Measurements from ENCODE around the gene RPL23. TPM values are rescaled to one million over a fixed set of nuclear protein-coding genes. Genes with fewer than 3 reads are reported as not detected.

Gene RPL23
- total and polyA plus RNA-seq, 9 of the 15 experiments (the other 6 are each of a cell fraction or from before 2014, with no cell fraction given), result 1,745 to 3,667 (median 3,096) TPM

DNA sequence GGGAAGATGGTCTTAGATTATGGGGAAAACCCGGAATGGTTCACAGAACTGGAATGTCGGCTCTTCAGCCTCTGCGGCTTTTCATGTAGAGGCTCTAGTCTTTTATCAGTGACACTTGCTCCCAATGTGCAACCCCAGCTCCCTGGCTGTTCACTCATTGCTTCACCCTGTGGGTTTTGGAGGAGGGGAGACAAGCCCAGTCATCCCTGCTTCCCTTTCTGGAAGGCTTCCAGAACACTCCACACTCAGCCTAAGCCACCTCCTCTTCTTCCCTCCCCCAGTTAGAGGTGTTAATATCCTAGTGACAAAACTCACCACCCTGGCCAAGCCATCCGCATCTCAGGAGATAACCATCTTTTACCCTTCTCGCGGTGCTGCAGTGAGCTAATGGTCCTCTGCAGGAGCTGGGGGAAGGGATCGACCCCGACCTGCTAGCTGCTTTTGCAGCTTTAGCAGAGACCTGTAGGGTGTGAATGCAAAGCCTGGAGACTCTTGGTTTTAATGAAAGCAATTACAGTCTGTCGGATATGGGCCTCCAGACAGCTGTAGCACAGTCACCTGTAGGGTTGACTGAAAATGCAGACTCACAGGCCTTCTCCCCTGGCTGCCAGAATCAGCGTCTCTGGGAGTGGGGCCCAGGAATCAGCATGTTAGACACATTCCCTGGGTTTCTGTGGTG is 47.6 kb upstream of the RPL23 start (continued):
- no peak for TF ChIP-seq CCNT2 (IDR thresholded peaks at IDR 0.05; ENCODE audit: borderline replicate concordance, extremely low read depth, insufficient read length, low read depth, low read length)
- TF ChIP-seq PHTF2 (CRISPR knock-in tag; IDR thresholded peaks at IDR 0.05), result no peak
- no peak for TF ChIP-seq ZC3H4 (CRISPR knock-in tag; IDR thresholded peaks at IDR 0.05; ENCODE audit: borderline replicate concordance)
- no peak for TF ChIP-seq ZC3H11A (IDR thresholded peaks at IDR 0.05; ENCODE audit: low read depth, low read length)
- no peak for TF ChIP-seq NUFIP1 (IDR thresholded peaks at IDR 0.05; ENCODE audit: partially characterized antibody)
- no peak for TF ChIP-seq MCM7 (IDR thresholded peaks at IDR 0.05)
- TF ChIP-seq ZNF75A (CRISPR knock-in tag; IDR thresholded peaks at IDR 0.05), result no peak
- 0 out of 2 replicates have a peak, but pooled peaks have one; percentile 23 for TF ChIP-seq DMBX1 (CRISPR knock-in tag; IDR thresholded peaks at IDR 0.05; ENCODE audit: borderline replicate concordance)
- TF ChIP-seq ZNF589 (CRISPR knock-in tag; IDR thresholded peaks at IDR 0.05; ENCODE audit: low read depth), result no peak
- no peak for TF ChIP-seq PHF8 (IDR thresholded peaks at IDR 0.05; ENCODE audit: borderline replicate concordance, low read length)
- TF ChIP-seq PML (IDR thresholded peaks at IDR 0.05; ENCODE audit: low read length), result no peak; the same call in 1 of the 2 replicates
- TF ChIP-seq ZNF143 (CRISPR knock-in tag; IDR thresholded peaks at IDR 0.05), result no peak
- TF ChIP-seq KLF1 (tag; IDR thresholded peaks at IDR 0.05), result no peak
- TF ChIP-seq U2AF1 (optimal IDR thresholded peaks at IDR 0.05; ENCODE audit: low read depth, low read length), result no peak
- peak; percentile 89 for TF ChIP-seq NFE2 (IDR thresholded peaks at IDR 0.05; ENCODE audit: low read depth)
- TF ChIP-seq, protein P1, sequence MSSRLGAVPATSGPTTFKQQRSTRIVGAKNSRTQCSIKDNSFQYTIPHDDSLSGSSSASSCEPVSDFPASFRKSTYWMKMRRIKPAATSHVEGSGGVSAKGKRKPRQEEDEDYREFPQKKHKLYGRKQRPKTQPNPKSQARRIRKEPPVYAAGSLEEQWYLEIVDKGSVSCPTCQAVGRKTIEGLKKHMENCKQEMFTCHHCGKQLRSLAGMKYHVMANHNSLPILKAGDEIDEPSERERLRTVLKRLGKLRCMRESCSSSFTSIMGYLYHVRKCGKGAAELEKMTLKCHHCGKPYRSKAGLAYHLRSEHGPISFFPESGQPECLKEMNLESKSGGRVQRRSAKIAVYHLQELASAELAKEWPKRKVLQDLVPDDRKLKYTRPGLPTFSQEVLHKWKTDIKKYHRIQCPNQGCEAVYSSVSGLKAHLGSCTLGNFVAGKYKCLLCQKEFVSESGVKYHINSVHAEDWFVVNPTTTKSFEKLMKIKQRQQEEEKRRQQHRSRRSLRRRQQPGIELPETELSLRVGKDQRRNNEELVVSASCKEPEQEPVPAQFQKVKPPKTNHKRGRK (tag; IDR thresholded peaks at IDR 0.05), result no peak
- TF ChIP-seq HNRNPL (IDR thresholded peaks at IDR 0.05; ENCODE audit: low read depth, low read length), result no peak
- TF ChIP-seq FOXA3 (CRISPR knock-in tag; conservative IDR thresholded peaks at IDR 0.05 in 1 of 2, IDR thresholded peaks at IDR 0.05 in 1 of 2), result no peak; a peak in 1 of 4 replicates
- TF ChIP-seq ZFX (CRISPR knock-in tag; IDR thresholded peaks at IDR 0.05), result no peak
- TF ChIP-seq, protein P2, sequence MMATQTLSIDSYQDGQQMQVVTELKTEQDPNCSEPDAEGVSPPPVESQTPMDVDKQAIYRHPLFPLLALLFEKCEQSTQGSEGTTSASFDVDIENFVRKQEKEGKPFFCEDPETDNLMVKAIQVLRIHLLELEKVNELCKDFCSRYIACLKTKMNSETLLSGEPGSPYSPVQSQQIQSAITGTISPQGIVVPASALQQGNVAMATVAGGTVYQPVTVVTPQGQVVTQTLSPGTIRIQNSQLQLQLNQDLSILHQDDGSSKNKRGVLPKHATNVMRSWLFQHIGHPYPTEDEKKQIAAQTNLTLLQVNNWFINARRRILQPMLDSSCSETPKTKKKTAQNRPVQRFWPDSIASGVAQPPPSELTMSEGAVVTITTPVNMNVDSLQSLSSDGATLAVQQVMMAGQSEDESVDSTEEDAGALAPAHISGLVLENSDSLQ (IDR thresholded peaks at IDR 0.05), result peak; percentile 35; the same call in 1 of the 2 replicates
- no peak for TF ChIP-seq CREBBP (IDR thresholded peaks at IDR 0.05; ENCODE audit: low read depth, low read length)
- TF ChIP-seq, protein P3, sequence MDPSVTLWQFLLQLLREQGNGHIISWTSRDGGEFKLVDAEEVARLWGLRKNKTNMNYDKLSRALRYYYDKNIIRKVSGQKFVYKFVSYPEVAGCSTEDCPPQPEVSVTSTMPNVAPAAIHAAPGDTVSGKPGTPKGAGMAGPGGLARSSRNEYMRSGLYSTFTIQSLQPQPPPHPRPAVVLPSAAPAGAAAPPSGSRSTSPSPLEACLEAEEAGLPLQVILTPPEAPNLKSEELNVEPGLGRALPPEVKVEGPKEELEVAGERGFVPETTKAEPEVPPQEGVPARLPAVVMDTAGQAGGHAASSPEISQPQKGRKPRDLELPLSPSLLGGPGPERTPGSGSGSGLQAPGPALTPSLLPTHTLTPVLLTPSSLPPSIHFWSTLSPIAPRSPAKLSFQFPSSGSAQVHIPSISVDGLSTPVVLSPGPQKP (CRISPR knock-in tag; IDR thresholded peaks at IDR 0.05), result no peak
- TF ChIP-seq ILK (tag; IDR thresholded peaks at IDR 0.05; ENCODE audit: borderline replicate concordance, low read depth), result no peak
- TF ChIP-seq PPARD (CRISPR knock-in tag; IDR thresholded peaks at IDR 0.05), result no peak
- no peak for TF ChIP-seq ARHGAP35 (IDR thresholded peaks at IDR 0.05; ENCODE audit: partially characterized antibody)
- TF ChIP-seq ZNF133 (CRISPR knock-in tag; IDR thresholded peaks at IDR 0.05), result no peak
